ENCODE measurements around the gene SNX20.
A peak's percentile ranks its signal among the peaks of the same experiment; 100 is the strongest.

Gene SNX20

GRCh38 chr16:50711862-50712559, 30.9 kb upstream of the SNX20 start:
- TF ChIP-seq CTCF (conservative IDR thresholded peaks at IDR 0.05), result no peak

GRCh38 chr16:50711040-50711439, 29.9 kb upstream of the SNX20 start:
- TF ChIP-seq CTCF (conservative IDR thresholded peaks at IDR 0.05), result no peak
- H3K27ac ChIP-seq, result no peak overlapping the region

More at GRCh38 chr16:50711862-50712559, 30.9 kb upstream of the SNX20 start:
- H3K27ac ChIP-seq, result no peak overlapping the region

DNA sequence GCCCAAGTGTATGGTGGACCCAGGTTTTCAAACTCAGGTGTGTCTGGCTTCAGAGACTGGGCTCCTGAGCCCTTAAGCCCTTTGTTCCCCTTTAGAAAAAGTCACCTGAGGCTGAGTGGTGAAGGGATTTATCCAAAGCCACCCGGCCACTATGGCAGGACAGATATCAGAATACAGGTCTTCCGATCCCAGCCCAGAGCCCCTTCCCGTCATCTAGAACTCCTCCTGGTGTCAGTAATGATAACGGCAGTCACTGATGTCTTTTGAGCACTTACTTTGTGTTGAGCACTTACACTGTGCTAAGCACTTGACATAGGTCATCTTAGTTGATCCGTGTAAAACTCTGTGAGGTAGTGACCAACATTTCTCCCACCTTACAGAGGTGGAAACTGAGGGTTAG, 28.9 kb upstream of the SNX20 start:
- no peak overlapping the region for H3K27ac ChIP-seq

GRCh38 chr16:50709061-50709684, 28.1 kb upstream of the SNX20 start:
- H3K27ac ChIP-seq, result no peak overlapping the region
- no peak for TF ChIP-seq CTCF (conservative IDR thresholded peaks at IDR 0.05)

More for the DNA sequence above, 28.9 kb upstream of the SNX20 start:
- no peak for TF ChIP-seq CTCF (conservative IDR thresholded peaks at IDR 0.05)

DNA sequence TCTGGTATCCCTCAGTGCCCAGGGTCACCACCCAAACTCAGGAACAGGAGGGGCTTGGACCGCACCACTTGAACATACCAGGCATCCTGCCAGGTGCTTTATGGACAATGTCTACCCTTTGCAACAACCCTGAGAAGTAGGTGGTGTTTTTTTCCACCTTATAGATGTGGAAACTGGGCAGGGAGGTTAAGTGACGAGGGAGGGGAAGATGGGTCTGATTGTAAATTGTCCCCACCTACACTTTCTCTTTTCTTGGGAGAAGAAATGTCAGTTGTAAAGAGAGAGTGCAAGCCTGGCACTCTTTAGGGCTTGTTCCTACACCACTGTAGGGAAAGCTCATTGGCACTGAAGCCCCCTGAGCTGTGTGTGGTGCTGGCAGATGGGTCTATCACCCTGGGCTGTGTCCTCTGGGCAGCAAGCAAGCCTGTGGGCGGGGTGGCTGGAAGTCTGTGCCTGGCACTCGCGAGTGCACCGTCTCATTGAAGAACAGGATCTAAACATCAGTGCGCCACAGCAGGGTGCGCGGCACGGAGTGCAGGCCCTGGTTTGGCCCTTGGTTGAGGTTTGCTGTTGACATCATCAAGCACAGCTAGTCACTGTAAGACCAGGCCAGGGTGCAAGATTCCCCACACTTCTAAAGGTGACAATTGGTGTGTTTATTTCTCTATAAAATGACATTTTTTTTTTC, 27.4 kb upstream of the SNX20 start:
- H3K27ac ChIP-seq, result no peak overlapping the region
- no peak for TF ChIP-seq CTCF (conservative IDR thresholded peaks at IDR 0.05)

GRCh38 chr16:50706250-50706649, 25.1 kb upstream of the SNX20 start:
- peak overlapping the region; percentile 49 for H3K27ac ChIP-seq
- TF ChIP-seq CTCF (conservative IDR thresholded peaks at IDR 0.05), result no peak

GRCh38 chr16:50705436-50706110, 24.5 kb upstream of the SNX20 start:
- H3K27ac ChIP-seq, result peak overlapping the region; percentile 49
- no peak for TF ChIP-seq CTCF (conservative IDR thresholded peaks at IDR 0.05)
